GM15510 (cell line): Measurements from ENCODE around the gene SIK3.

Experiments
- POLR2A ChIP-seq: IDR thresholded peaks from 3 replicates; pipeline ENCODE4 v1.6.1; 2011; ENCODE audit warnings: borderline replicate concordance; ENCODE audit not compliant: insufficient read length; ENCODE audit errors: extremely low read depth

The SIK3 gene

DNA sequence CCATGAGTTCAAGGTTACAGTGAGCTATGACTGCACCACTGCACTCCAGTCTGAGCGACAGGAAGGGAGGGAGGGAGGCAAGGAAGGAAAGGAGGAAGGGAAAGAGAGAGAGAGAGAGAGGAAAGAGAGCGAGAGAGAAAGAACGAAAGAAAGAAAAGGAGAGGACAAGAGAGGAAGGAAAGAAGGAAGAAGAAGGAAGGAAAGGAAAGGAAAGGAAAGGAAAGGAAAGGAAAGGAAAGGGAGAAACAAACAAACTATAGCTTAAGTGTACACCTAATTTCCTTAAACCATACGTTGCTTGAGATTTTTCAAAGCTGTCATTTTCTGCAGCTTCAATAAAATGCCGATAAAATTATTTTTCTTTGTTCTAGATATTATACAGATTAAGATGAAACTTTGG lies 180.6 kb downstream of the SIK3 start:
- TF ChIP-seq POLR2A: no peak

- TF ChIP-seq POLR2A: no peak
Observed at GRCh38 chr11:116916886-116917285, 181.3 kb downstream of the SIK3 start.

GRCh38 chr11:116916052-116916451 lies 182.2 kb downstream of the SIK3 start:
- no peak for TF ChIP-seq POLR2A

DNA sequence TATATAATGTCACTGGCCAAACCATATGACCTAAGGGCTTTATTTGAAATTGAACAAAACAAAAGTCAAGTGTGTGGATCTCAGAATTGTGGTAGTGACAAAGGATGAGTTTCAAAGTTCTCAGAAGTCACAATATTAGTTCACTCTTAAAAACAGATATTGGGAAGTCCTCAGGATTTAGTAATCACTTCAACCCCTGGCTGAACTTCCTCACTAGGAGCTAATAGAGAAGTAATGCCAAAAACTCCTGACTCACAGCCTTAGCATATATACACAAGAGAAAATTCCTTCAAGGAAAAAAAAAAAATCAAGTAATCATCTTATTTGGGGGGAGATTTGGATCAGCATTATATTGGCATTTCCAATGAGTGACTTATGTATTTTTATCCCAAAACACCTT lies 185.2 kb downstream of the SIK3 start:
- TF ChIP-seq POLR2A: no peak

GRCh38 chr11:116911976-116912734 lies 186.1 kb downstream of the SIK3 start:
- TF ChIP-seq POLR2A: no peak

DNA sequence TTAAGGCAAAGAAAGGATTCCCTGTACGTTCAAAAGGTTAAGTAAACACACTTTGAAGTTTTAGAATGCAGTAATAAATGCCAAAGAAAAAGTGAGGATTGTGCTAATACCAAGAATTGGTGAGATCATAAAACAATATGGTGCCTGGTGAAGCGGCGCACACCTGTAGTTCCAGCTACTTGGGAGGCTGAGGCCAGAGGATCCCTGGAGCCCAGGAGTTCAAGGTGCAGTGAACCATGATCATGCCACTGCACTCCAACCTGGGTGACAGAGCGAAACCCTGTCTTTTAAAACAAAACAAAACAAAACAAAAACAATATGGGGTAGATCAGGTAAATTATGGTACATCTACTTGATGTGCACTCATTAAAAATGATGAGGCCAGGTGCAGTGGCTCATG lies 187.4 kb downstream of the SIK3 start:
- no peak for TF ChIP-seq POLR2A

DNA sequence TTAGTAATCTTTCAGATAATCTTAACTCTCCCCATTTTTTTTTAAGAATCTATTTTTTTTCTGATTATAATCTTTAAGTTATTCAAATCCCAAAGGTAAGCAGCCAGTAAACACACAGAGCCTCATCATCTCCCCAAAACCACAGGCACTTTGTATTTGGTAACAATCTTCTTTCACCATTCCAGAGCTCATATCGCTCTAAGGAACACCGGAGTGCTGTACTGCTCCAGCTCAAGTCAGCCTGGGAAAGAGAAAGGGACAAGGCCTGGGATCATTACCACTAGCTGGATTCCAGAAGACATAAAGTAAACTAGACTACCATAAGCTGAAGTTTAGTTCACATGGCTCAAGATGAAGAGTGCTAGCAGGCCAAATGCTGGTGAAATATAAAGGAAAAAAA lies 187.8 kb downstream of the SIK3 start:
- TF ChIP-seq POLR2A: no peak

GRCh38 chr11:116909245-116909644 lies 189.0 kb downstream of the SIK3 start:
- TF ChIP-seq POLR2A: no peak

GRCh38 chr11:116906479-116906878 lies 191.7 kb downstream of the SIK3 start:
- TF ChIP-seq POLR2A: no peak

DNA sequence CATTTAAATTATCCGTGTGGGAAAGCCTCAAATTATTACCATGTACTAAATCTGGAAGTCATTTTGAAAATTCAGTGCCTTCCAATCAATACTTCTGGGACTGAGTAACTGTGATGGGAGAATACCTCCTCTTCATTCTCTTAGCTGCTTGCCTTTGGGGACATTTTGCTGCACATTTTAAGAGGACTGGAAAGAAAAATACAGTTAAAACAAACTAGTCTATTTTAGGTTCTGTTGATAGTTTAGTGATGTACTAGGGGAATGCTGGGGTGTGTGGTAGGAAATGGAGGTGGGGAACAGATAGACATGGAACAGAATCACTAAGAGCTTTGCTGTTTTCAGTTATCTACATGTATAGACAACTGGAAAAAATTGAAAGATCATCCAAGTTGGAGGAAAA lies 195.1 kb downstream of the SIK3 start:
- no peak for TF ChIP-seq POLR2A

DNA sequence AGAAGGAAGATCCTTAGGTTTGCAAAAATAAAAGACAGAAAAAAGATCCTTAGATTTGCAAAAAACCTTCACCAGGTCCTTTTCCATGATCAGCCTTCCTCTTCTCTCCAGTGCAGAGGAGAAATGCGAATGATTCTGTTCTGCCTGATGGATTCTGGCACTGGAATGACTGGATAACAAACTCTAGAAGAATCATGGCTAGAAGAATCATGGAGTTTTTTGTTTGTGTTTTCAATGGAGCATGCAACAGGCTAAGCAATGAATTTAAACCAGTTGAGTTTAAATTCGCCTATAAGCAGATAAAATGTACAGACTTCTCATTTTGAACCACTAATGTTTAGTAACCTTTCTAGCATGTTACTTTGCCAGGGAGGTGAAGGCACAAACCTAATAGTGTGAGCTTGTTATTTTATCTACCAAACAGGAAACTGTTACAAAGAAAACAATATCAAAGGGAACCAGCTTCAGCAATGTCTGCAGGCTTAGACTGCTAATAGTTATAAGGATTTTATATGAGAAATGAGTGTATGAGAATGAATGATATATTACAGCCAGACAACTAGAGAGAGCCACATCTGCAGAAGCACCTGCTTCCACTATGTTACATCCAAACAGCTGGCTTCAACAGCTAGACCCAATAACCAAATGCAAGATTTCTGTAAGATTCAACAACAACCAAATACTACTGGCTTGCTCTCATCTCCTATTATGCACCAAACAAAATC lies 196.1 kb downstream of the SIK3 start:
- no peak for TF ChIP-seq POLR2A

- TF ChIP-seq POLR2A: no peak
Observed at GRCh38 chr11:116901211-116901610, 197.0 kb downstream of the SIK3 start.

DNA sequence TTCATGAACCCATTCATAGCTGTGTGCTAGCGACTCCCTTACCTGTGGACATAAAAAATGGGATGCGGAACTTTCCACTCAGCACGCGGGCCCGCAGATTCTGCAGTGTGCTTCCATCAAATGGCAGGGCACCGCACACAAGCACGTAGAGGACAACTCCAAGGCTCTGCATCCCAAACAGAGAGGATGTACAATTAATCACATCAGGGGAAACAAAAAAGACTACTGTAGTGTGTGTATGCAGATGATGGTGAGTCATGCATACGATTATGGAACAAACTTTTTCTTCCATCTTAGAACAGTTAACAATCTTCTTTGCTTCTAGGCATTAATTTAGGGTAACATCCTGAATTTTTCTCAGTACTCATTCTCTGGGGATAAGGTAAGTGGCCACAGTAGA lies 202.0 kb downstream of the SIK3 start:
- no peak for TF ChIP-seq POLR2A

DNA sequence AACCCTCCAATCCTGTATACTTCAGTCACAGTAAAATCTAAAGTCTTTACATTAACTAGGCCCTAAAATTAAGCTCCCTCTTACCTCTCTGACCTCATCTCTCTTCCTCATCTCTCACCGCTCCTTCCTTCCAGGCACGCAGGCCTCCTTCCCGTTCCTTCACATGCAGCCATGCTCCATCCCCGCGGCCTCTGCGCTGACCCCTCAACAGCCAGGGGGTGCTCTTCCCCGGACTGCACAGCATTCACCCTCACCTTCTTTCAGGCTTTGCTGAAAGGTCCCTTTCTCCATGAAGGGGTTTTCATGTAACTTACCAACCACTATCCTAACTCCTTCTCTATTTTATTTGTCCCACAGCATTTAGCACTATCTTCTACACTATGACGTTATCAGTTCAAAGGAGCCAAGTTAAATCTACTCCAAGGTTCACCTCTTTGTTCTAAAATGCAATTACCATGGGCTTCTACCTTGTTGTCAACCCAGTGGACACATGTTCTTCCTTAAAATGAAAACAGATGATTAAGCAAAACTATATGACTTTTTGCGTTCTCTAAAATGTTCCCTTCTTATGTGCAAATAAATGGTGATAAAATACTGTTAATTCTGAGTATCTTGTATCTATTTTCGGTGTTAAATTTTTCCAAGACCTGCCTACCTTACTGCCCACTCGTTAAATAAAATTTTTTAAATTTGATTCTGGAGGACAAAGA lies 203.0 kb downstream of the SIK3 start:
- TF ChIP-seq POLR2A: no peak

DNA sequence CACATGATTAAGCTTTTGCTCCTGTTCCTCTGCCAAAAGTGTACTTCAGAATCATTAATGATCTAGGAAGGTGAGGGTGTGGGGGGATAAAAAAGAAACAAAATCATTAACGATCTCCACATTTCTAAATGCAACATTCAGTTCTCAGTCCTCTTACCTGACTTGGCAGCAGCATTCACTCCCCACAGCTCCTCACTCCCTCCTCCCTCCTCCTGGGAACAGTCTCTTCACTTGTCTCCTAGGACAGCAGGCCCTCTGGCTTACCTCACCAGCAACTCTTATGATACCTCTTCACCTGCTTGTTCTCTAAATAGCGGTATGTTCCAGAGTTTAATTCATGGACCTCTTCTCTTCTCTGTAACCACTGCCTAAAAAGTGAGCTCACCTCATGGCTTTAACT lies 204.3 kb downstream of the SIK3 start:
- TF ChIP-seq POLR2A: no peak
